Central memory CD4-positive, alpha-beta T cell (primary cell): Measurements from ENCODE around the gene C7orf57.

Experiments used
- DNase-seq: peaks from one replicate; pipeline ENCODE4 v3.0.0; 2022

C7orf57 gene

GRCh38 chr7:48110868-48111267, 75.5 kb downstream of the C7orf57 start:
- no peak for DNase-seq
